ENCODE data around the gene SOX2.

The SOX2 gene

GRCh38 chr3:181722766-181723425 is 11.2 kb downstream of the SOX2 start:
- DNase-seq (ENCODE audit: low spot score) = no peak

DNA sequence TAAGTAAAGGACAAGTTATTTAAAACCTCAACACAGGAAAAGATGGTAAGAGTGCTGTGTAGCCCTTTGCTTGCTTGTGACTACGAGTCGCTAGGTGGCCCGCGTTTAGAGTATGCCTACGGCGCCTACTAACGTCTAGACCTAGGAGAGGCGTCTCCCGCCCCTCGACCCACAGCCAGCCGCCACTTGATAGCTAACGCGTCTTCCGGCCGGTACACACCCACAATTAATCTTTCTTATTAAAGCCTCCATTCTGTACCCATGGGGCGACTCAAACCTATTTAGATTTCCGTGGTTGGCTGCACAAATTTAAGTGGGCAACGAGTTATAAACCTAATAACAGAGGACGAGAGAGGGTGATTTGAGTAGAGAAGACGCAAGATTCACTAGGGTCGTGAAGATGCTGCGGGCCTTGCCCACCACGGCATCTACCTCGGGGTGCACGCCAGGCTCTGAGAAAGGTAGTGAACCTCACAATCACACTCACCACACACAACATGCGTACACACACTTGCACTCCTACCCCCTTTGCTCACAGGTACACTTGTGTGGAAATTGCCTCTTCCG is 12.0 kb downstream of the SOX2 start:
- no peak for DNase-seq (ENCODE audit: low spot score)

DNA sequence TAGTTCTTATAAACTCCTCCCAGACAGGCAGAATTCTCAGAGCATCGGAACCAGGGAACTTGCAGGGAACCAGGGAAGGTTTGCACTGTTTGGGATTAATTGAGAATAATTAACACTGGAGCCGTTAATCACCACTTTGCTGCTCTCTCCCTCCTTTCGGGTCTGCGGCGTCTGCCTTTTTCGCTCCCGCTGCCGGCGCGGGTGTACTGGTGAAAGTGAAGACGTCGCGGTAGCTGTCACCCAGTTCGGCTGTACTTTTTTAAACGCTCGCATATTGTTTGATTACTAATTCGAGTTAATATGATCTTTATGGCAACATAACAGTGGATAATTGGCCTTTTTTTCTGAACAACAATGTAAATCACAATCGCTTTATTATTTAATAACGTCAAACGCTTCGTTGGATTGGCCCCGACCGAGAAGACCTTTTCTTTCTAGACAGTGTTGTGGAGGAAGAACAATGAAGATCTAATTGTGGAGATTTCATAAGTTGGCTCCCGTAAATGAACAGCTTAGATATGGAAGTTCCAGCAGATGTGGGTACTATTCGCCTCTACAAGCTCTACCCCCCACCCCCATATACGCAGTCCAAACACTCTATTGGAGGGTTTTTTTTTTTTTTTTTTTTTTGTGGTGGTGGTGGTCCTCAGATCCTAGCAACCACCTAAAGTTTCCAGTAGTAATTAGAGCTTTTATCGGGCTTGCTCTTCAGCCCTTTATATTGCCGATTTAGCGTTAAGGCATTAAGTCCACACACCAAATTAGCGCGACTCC is 12.7 kb downstream of the SOX2 start:
- DNase-seq (ENCODE audit: low spot score) = no peak

GRCh38 chr3:181725131-181725731 is 13.5 kb downstream of the SOX2 start:
- no peak for DNase-seq (ENCODE audit: low spot score)

DNA sequence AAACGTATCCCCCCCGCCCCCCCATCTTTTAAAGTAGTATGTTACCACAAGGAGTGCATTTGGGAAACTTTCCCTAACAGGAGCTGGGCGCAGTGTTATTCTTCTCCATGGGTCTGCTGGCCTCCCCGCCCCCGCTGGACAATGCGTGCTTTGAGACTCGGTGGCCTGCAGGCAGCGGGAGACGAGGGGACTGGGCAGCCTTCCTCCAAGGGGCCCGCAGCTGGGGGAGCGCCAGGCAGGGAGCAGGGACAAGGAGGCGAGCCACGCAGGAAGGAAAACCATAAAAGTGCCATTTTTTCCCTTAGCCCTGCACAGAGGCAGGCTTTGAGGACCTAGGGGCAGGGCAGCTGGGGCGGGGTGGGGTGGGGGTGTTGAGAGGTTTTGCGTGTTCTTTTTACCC is 14.1 kb downstream of the SOX2 start:
- no peak for DNase-seq (ENCODE audit: low spot score)

DNA sequence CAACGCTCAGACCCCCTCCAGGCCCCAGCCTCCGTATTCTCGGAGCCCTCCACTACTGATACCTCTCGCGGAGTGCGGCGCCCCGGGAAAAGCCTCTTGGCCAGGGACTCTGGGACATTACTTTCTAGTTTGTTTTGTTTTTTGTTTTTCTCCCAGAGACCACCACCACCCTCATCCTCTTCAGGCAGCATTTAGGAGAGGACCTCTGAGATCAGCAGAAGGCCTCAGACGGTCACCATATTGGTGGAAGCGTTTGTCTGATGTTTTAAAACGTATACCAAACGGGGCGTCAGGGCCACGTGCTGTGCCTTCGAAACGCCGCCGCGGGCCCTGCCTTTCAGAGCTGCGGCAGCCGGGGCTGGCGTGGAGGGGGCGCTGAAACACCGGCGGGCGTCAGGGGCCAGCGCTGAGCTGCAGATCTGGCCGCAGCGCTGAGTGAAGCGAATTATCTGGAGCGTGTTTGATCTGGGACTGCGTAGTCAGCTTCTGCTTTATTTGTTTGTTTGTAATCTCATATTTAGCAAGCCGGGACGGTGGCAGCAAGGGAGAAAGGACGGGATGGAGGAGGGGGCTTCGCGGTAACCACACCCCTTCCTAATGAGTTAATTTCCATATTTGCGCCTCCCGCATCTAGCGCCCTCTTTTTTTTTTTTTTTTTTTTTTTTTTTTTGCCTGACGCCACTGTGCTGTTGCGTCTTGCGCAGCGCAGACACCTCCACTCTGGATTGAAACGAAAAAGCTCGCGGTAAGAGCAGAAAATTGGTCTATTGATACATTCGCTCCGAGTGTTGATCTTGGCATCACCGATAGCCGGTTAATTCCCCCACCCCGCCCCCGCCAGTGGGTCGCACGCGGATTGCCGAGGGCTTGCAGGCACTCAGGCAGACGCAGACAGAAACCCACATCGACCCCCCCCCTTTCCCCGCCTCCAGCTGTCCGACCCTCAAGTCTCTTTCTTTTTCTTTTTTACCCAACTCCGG is 14.9 kb downstream of the SOX2 start:
- DNase-seq (ENCODE audit: low spot score) = no peak

GRCh38 chr3:181727341-181728032 is 15.8 kb downstream of the SOX2 start:
- DNase-seq (ENCODE audit: low spot score) = no peak

DNA sequence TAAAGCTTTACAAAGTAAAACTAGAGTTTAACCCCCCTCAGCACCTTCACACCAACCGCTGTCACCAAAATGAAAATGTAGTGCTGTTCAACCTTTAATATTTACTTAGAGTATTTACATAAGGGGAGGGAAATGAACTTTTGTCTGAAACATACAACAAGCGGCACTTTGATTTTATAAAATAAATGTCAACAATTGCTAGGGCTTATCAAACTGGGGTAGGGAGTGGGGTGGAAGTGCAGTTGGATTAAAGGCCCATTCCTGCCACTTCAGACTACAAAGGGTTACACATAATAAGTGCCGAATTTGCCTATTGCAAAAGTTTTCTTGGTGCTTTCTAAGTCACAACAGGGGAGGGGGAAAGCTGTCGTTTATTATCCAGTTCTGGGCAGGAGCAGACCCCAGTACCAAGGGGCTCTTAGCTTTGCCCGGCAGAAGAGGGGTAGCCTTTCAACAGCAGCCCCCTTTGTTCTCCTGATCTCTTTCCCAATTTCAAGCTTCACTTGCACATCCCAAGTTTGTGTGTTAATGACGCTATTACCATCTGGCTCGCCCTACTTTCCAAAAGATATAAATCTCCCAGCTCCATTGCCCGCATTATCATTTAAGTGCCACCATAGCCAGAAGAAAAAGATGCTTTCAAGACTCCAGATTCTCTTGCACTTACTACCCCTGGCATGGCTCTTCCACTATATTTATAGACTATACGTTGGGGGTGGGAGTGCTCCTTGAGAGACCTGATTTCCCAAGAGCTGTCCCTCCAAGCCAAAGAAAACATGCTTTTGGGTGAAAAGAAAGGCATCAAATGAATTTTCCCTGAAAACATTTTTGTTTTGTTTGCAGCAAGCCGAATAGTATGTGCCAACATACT is 17.0 kb downstream of the SOX2 start:
- no peak for DNase-seq (ENCODE audit: low spot score)

DNA sequence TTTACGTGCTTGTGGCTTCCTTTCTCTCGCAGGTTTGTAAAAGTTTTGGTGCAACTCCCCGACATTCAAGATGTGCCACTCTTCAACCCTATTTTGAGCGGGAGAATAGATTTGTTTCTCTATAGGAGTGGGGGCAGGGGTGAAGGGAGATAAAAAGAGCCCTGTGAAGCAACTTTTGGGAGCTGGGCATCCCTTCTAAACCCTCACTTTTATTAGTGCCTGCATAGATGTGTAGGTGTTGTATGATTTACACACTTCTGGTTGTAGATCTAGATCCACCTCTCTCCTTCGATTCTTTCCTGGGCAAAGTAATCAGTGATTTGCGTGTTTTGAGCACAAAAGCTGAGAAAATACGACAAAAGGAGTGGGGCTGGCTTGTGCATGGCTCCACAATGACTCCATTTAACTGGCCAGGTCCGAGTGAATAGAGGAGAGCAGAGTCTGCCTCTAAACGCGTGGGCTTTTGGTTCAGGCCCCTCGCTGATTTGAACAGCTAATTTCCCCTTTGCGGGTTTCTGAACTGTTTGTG is 17.7 kb downstream of the SOX2 start:
- DNase-seq (ENCODE audit: low spot score) = no peak

GRCh38 chr3:181730316-181730715 is 18.6 kb downstream of the SOX2 start:
- DNase-seq (ENCODE audit: low spot score) = no peak

DNA sequence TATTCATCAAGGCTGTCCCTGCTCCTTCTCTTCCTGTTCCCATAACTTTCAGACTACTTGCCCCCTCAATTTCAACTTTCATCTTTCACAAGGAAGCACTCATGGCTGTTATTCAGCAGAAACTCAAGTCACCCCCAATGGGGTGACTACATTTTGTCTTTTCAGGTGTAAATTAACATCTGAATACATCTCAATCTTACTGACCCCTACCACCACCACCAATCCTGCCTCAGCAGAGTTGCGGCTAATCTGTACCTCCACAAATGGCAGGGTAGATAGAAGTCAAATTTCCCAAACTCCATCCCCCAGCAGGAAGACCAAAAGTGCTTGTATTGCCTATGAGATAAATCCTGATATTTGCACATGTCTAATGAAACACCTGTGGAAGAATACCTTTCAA is 19.2 kb downstream of the SOX2 start:
- no peak for DNase-seq (ENCODE audit: low spot score)

- DNase-seq (ENCODE audit: low spot score) = no peak
Observed at GRCh38 chr3:181735911-181736310, 24.2 kb downstream of the SOX2 start.

DNA sequence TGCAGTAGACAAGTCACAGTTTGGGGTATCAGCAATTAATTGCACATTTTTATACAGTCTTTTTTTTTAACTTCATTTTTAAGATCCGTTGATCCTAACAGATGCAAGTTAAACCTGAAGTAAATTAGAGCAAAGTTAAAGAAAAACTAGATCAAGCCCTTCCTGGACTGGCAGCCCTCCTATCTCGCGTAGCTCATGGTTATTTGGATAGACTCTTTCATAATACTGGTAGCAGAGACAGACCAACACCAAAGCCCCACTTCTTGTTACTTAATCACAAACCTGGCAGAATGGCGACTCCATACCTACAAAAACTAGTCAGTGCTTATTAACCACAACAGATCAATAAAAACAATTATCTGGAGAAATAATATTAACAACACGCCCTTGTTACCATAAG is 26.8 kb downstream of the SOX2 start:
- DNase-seq (ENCODE audit: low spot score) = no peak

DNA sequence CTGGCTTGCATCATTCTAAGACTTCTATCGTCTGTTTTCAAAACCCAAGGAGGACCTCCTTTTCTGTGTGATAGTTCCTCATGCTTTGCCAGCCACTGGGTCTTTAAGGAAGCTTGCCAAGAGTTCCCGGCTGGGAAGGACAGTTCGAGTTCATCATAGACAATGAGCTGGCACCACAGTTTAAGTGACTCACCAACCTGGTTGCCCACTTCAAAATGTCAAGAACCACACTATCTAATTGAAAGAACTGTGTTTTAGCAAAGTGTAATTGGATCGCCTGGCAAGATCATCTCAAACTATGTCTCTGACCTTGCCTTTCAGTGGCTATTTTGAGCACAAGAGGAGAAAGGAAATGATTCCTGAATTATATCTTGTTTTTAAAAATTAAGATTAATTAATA is 27.9 kb downstream of the SOX2 start:
- no peak for DNase-seq (ENCODE audit: low spot score)

GRCh38 chr3:181741417-181741816 is 29.7 kb downstream of the SOX2 start:
- DNase-seq (ENCODE audit: low spot score) = no peak

- DNase-seq (ENCODE audit: low spot score) = no peak
Observed at GRCh38 chr3:181752202-181752671, 40.5 kb downstream of the SOX2 start.

DNA sequence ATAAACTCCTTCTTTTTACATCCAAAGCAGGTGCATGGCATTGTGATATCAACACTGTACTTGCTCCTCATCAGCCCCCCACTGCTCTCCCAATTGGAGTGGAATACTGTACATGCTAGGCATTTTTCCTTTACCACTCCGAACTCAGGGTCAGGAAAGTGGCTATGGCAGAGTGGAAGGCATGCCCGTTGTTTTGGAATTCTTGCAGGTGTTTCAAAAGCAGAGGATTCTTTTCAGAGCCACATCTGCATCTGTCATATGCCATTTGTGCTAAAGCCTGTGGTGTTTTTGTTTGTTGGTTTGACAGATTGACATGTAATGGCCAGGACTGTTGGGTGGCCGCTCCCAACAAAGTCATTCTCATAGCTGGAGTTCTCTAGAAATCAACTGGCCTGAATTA is 41.7 kb downstream of the SOX2 start:
- DNase-seq (ENCODE audit: low spot score) = no peak

- no peak for DNase-seq (ENCODE audit: low spot score)
Observed at GRCh38 chr3:181755959-181756358, 44.2 kb downstream of the SOX2 start.

- no peak for DNase-seq (ENCODE audit: low spot score)
Observed at GRCh38 chr3:181756645-181757297, 45.0 kb downstream of the SOX2 start.

All from AG08395 (cell line).